GM19438 (cell line): ENCODE measurements around the gene NCKAP5L.
"Not testable (repeated sequence)": the region's sequence is repeated elsewhere in the genome, so short reads cannot be mapped to it uniquely, and the experiment has no call there.

Experiments used
- ATAC-seq: cut with Tn5 transposase; IDR thresholded peaks from one replicate; pipeline ENCODE4 v1.9.1; 2021; ENCODE audit warnings: low read depth; ENCODE audit not compliant: unreplicated experiment

NCKAP5L gene

GRCh38 chr12:49783917-49784676, 44.1 kb downstream of the NCKAP5L start:
- no peak for ATAC-seq

GRCh38 chr12:49780914-49781313, 47.3 kb downstream of the NCKAP5L start:
- not testable (repeated sequence) for ATAC-seq

- ATAC-seq: no peak
Measured at GRCh38 chr12:49779581-49779980, 48.6 kb downstream of the NCKAP5L start.

- ATAC-seq: no peak
Measured at GRCh38 chr12:49777800-49778748, 50.1 kb downstream of the NCKAP5L start.

- no peak for ATAC-seq
Measured at GRCh38 chr12:49777341-49777740, 50.9 kb downstream of the NCKAP5L start.

- no peak for ATAC-seq
Measured at GRCh38 chr12:49776858-49777257, 51.4 kb downstream of the NCKAP5L start.

GRCh38 chr12:49776413-49776812, 51.8 kb downstream of the NCKAP5L start:
- ATAC-seq: no peak

- not testable (repeated sequence) for ATAC-seq
Measured at GRCh38 chr12:49773102-49773501, 55.1 kb downstream of the NCKAP5L start.

GRCh38 chr12:49767333-49767732, 60.9 kb downstream of the NCKAP5L start:
- ATAC-seq: no peak

GRCh38 chr12:49766115-49766455, 62.1 kb downstream of the NCKAP5L start:
- ATAC-seq: no peak

- no peak for ATAC-seq
Measured at GRCh38 chr12:49764126-49764525, 64.1 kb downstream of the NCKAP5L start.

GRCh38 chr12:49763006-49763591, 65.1 kb downstream of the NCKAP5L start:
- no peak for ATAC-seq

GRCh38 chr12:49762468-49762847, 65.8 kb downstream of the NCKAP5L start:
- no peak for ATAC-seq

GRCh38 chr12:49761677-49762467, 66.3 kb downstream of the NCKAP5L start:
- ATAC-seq: no peak

GRCh38 chr12:49750996-49751393, 77.2 kb downstream of the NCKAP5L start:
- no peak for ATAC-seq

GRCh38 chr12:49750027-49750995, 77.9 kb downstream of the NCKAP5L start:
- no peak for ATAC-seq

GRCh38 chr12:49748800-49749199, 79.4 kb downstream of the NCKAP5L start:
- ATAC-seq: no peak

GRCh38 chr12:49748306-49748705, 79.9 kb downstream of the NCKAP5L start:
- ATAC-seq: no peak

- ATAC-seq: no peak
Measured at GRCh38 chr12:49744363-49744885, 83.8 kb downstream of the NCKAP5L start.
